ENCODE data around the gene FGFR2.

DNA sequence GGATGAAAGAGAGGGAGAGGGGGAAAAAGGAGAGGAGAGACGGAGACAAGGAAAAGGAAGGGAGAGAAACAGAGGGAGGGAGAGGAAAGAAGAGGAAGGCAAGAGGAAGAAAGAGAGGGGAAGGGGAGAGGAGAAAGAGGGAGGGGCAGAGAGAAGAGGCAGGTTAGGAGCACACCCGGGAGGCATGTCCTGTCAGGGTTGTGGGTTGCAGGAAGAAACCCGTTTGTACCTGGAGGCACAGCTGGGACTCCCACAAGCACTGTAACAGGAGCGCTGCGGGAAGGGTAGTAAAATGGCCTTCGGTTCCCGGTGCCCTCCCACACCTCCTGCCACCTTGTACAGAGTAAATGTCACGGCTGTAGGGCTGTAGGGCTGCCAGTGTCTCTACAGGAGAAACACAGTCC, 24.7 kb downstream of the FGFR2 start:
- TF ChIP-seq, protein P1, sequence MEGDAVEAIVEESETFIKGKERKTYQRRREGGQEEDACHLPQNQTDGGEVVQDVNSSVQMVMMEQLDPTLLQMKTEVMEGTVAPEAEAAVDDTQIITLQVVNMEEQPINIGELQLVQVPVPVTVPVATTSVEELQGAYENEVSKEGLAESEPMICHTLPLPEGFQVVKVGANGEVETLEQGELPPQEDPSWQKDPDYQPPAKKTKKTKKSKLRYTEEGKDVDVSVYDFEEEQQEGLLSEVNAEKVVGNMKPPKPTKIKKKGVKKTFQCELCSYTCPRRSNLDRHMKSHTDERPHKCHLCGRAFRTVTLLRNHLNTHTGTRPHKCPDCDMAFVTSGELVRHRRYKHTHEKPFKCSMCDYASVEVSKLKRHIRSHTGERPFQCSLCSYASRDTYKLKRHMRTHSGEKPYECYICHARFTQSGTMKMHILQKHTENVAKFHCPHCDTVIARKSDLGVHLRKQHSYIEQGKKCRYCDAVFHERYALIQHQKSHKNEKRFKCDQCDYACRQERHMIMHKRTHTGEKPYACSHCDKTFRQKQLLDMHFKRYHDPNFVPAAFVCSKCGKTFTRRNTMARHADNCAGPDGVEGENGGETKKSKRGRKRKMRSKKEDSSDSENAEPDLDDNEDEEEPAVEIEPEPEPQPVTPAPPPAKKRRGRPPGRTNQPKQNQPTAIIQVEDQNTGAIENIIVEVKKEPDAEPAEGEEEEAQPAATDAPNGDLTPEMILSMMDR (IDR thresholded peaks at IDR 0.05; ENCODE audit: extremely low read depth in 1 of 2, insufficient read depth in 1 of 2, low read depth in 1 of 2, low read length in 2 of 2): no peak
- no peak for TF ChIP-seq MAX (IDR thresholded peaks at IDR 0.05; ENCODE audit: insufficient read depth, insufficient read length)
- TF ChIP-seq POLR2A (IDR thresholded peaks at IDR 0.05; ENCODE audit: low read depth, low read length): no peak
- no peak for TF ChIP-seq JUN (IDR thresholded peaks at IDR 0.05; ENCODE audit: borderline replicate concordance, insufficient read depth, insufficient read length, low read depth)
- TF ChIP-seq GATA2 (IDR thresholded peaks at IDR 0.05; ENCODE audit: insufficient read depth, insufficient read length, low read depth, low read length): no peak
- TF ChIP-seq POLR2AphosphoS5 (IDR thresholded peaks at IDR 0.05; ENCODE audit: insufficient read depth, low read depth, low read length): no peak
